ENCODE data around the gene PPP1R3A.
"Not testable (repeated sequence)": the region's sequence is repeated elsewhere in the genome, so short reads cannot be mapped to it uniquely, and the experiment has no call there.

PPP1R3A gene, protein sequence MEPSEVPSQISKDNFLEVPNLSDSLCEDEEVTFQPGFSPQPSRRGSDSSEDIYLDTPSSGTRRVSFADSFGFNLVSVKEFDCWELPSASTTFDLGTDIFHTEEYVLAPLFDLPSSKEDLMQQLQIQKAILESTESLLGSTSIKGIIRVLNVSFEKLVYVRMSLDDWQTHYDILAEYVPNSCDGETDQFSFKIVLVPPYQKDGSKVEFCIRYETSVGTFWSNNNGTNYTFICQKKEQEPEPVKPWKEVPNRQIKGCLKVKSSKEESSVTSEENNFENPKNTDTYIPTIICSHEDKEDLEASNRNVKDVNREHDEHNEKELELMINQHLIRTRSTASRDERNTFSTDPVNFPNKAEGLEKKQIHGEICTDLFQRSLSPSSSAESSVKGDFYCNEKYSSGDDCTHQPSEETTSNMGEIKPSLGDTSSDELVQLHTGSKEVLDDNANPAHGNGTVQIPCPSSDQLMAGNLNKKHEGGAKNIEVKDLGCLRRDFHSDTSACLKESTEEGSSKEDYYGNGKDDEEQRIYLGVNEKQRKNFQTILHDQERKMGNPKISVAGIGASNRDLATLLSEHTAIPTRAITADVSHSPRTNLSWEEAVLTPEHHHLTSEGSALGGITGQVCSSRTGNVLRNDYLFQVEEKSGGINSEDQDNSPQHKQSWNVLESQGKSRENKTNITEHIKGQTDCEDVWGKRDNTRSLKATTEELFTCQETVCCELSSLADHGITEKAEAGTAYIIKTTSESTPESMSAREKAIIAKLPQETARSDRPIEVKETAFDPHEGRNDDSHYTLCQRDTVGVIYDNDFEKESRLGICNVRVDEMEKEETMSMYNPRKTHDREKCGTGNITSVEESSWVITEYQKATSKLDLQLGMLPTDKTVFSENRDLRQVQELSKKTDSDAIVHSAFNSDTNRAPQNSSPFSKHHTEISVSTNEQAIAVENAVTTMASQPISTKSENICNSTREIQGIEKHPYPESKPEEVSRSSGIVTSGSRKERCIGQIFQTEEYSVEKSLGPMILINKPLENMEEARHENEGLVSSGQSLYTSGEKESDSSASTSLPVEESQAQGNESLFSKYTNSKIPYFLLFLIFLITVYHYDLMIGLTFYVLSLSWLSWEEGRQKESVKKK

DNA sequence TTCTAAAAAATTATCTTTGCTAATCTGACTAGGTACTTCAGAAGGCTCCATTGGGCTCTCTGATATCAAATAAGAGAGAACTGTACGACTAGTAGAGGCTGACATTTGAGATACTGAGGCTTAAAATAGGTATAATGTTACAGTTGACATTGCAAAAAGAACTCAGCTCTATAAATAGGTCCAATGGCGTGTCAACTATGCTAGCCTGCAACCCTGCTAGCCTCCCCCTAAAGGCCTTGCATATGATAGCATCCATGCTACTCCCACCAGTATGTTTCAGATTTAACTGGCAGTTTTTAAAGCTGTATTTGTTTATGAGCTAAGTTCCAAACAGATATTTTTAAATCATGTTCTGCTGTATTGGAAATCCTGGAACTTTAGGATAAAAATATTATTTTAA lies at the start of gene PPP1R3A:
Gene PPP1R3A (minus strand): TSS at position 64 of the 400 bp plus-strand sequence. CDS start 13 bp downstream, at position 51.
- DNase-seq (ENCODE audit: low read depth in 2 of 2, low spot score in 1 of 2): no peak

DNA sequence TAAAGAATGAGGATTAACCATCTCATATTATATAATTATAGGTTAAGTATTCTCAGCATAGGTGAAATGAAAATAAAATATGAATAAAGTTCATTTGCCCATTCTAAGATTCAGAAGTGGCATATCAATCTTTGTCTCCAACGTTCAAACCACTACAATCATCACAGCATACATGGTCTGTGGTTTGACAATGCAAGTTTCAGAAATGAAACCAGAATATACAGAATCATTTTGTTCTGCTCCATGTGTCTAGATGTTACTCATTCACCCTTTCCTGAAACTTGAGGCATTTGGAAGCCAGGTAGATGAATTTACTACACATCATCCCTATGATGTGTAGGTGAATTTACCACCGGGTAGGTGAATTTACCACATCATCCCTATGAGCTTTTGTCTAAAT lies 44.5 kb upstream of the PPP1R3A start:
- DNase-seq (ENCODE audit: low read depth in 2 of 2, low spot score in 1 of 2): no peak

DNA sequence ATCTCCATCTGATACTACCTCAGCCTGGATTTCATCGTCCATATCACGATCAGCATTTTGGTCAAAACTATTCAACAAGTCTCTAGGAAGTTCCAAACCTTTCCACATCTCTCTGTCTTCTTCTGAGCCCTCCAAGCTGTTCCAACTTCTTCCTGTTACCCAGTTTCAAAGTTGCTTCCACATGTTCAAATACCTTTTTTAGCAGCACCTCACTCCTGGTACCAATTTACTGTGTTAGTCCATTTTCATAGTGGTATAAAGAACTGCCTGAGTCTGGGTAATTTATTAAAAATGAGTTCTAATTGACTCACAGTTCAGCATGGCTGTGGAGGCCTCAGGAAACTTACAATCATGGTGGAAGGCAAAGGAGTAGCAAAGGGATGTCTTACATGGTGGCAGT lies 41.1 kb upstream of the PPP1R3A start:
- DNase-seq (ENCODE audit: low read depth in 2 of 2, low spot score in 1 of 2): no peak

DNA sequence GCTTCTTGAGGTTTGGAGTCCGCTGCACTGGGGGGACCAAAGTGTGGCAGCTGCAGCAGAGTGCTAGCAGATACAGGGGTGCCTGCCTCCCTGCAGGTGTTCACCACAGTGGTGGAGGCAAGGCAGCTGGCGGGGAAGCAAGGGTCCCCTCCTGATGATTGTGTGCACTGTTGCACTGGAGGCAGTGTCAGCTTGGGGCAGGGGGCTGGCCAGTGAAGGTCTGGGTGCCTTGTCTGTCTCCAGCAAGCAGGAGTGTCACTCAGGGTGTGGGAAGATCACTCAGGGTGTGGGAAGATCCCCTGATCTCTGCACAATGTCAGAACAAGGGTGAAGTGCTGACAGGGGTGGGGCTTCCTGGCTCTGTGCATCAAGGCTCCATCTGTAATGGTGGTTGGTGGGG lies 36.3 kb upstream of the PPP1R3A start:
- DNase-seq (ENCODE audit: low read depth in 2 of 2, low spot score in 1 of 2): no peak

DNA sequence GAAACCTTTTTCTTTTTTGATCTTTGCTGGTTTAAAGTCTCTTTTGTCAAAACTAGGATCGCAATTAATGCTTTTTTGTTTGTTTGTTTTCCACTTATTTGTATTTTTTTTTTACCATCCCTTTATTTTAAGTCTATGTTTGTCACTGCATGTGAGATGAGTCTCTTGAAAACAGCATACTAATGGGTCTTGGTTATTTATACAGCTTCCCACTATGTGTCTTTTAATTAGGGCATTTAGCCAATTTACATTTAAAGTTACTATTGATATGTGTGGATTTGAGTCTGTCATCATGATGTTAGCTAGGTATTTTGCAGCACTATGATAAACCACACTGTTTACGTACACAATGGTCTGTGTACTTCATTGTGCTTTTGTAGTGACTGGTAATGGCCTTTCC lies 34.7 kb upstream of the PPP1R3A start:
- no peak for DNase-seq (ENCODE audit: low read depth in 2 of 2, low spot score in 1 of 2)

DNA sequence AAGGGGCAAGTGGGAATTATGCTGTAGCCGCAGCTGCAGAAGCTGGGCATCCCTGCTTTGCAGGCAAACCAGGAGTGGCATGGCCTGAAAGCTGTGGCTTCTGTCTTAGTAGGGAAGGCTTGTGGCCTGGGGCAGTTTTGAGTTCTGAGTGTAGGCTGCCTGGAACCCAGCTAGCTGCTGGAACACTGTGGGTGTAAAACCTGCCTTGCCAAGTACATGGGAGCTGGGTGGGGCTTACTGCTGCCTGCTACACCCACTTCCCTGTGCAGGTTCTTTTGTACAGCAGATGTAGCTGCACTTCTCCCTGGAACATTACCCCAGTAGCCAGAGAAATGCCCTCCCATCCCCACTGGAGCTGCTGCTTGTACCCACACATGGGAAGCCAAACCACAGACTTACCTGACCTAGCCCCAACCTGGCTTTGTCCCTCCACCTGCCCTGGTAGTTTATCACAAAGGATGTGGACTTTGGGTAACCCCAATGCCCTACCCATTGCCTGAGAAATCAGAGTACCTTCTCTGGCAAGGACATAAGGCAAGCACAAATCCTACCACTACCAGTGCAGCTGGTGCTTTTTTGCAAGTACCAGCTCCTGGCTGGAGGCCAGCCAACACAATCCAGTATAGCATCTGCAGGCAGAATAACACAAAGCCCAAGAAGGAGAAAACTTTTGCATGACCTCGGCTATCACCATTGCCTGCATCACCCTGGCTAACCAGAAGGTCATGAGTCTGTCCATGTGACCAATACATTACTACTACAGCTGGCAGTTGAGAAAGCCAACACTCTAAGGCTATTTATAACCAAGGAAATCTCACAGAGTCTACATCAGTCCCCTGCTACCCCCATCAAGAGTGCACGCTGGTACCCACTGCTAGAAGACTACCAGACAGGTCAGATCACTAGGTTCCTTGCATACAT lies 26.5 kb upstream of the PPP1R3A start:
- DNase-seq (ENCODE audit: low read depth in 2 of 2, low spot score in 1 of 2): no peak

DNA sequence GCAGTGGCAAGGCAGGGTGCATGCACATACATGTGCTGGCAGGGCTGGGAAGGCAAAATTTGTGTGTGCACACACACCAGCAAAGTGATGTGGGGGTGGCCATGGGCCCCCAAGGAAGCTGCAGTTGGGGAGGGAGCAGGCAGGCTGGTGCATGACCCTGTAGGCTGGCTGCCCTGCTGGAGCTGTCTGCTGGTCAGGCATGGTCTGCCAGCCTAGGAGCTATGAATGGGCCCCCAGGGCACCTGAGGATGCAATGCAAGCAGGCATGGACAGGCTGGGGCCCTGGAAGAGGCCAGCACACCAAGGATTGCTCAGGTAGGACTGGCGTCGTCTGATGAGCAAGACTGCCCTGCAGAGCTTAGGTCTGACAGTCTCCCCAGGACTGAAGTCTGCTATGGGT lies 18.2 kb upstream of the PPP1R3A start:
- no peak for DNase-seq (ENCODE audit: low read depth in 2 of 2, low spot score in 1 of 2)

DNA sequence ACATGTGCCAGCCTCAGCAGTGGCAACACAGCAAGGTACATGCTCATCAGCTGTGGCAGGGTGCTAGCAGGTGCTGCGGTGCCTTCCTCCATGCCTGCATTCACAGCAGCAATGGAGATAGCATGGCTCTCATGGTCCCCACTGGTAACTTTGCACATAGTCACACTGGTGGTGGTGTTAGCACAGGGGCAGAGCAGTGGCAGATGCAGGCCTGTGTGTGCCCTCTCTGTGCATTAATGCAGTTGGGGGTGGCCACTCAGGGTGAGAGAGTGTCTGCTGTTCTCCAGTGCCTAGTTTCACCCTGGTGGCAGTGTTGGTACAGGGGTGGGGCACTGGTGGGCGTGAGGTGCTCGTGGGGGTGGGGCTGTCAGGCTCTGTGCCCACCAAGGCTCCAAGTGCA lies 17.7 kb upstream of the PPP1R3A start:
- no peak for DNase-seq (ENCODE audit: low read depth in 2 of 2, low spot score in 1 of 2)

DNA sequence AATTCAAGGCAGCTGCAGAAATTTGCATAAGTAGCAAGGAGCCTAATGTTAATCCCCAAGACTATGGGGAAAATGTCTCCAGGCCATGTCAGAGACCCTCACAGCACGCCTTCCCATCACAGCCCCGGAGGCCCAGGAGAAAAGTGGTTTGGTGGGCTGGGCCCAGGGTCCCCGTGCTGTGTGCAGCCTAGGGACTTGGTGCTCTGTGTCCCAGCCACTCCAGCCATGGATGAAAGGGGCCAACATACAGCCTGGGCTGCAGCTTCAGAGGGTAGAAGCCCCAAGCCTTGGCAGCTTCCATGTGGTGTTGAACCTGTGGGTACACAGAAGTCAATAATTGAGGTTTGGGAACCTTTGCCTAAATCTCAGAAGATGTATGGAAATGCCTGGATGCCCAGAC lies 10.6 kb upstream of the PPP1R3A start:
- not testable (repeated sequence) for DNase-seq (ENCODE audit: low read depth in 2 of 2, low spot score in 1 of 2)

DNA sequence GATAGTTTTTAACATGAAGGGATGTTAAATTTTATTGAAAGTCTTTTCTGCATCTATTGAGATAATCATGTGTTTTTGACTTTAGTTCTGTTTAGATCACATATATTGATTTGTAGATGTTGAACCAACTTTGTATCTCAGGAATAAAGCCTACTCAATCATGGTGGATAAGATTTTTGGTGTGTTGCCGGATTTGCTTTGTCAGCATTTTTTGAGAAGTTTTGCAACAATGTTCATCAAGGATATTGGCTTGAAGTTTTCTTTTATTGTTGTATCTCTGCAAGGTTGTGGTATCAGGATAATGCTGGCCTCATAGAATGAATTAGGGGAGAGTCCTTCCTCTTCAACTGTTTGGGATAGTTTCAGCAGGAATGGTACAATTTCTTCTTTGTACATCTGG lies 9.3 kb upstream of the PPP1R3A start:
- no peak for DNase-seq (ENCODE audit: low read depth in 2 of 2, low spot score in 1 of 2)

DNA sequence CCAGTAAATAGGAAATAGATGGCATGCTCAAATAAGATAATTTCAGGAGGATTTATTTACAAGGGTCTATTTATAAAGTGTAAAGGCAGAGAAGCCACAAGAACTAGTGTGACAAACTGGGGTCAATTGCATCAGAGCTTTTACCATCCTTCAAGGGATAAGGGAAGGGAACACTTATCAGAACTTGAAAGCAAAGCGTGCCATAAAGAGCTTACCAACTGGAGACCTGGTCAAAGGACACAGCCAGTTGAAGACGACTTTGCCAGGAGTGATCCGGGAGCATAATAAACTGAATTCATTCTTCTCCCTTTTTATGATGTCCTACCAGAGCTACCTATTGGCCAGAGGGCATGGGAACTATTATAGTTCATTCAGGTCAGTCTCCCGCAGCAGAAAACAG lies 3.2 kb upstream of the PPP1R3A start:
- no peak for DNase-seq (ENCODE audit: low read depth in 2 of 2, low spot score in 1 of 2)

DNA sequence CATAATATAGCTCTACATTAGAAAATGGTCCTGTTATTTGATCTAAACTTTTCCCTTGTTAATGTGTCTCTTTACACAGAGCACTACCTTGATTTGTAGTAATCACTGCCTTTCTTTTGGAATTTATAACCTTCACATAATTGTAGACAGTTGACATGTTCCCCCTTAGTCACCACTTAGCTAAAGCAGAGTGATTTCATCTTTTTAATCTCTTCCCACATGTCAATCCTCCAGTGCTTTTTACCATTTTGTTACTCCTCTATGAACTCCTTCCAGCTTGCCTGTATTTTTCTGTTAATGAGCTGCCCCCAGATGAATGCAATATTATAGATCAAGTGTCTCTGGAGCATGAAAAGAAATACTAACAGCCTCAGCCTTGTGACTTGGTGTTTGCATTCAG lies 2.6 kb upstream of the PPP1R3A start:
- no peak for DNase-seq (ENCODE audit: low read depth in 2 of 2, low spot score in 1 of 2)

DNA sequence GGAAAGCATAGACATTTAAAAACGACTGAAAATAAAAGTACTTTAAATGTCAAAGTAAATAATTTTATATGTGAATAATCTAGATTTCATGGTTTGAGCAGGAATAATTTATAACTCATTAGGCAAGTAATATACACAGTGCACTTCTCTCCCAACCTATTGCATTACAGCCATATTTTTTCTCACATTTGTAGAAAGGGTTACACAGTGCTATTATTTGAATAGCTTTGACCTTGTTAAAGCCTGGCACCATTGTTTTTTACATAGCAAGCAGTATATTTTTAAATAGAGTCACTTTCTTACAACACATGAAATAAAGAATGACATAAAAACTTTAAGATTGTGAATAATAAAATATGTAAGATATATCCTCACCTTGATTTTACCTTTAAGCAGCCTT lies 969 bp downstream of the PPP1R3A start:
- DNase-seq (ENCODE audit: low read depth in 2 of 2, low spot score in 1 of 2): no peak

DNA sequence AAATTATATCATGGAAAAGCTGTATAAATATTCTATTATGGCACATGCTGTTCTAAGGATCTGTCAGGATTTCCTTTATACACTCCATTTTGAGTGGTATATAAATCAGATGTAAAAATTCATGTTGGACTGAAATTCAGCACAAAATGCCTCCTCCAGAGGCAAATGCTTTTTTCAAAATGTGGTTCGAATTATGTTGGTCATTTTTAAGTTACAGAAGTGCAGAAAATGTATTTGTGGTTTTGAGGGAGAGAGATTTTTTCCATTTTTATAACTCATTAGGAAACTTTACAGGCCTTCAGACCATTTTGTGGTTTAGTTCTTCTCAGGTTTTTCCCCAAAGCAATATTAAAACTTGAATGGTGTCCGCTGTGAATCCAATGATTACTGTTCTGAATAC lies 2.9 kb downstream of the PPP1R3A start:
- no peak for DNase-seq (ENCODE audit: low read depth in 2 of 2, low spot score in 1 of 2)

DNA sequence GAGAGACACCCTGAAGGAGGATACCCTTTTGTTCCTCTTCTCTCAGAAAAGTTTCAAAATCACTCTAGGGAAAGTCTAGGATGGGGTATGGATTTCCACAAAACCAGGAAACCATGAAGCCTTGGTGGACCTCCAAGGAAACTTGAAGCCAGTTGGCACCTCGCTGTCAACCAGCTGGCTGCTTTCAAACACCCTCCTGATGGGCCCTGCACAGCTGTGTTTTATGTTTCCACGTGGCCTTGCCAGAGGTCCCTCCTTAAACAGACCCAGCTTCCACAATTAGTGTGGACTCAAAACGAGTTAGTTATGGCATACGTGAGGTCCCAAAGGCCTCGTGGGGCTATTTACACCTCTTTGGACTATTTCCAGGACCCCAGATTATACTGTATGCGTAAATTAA lies 5.9 kb downstream of the PPP1R3A start:
- DNase-seq (ENCODE audit: low read depth in 2 of 2, low spot score in 1 of 2): no peak

DNA sequence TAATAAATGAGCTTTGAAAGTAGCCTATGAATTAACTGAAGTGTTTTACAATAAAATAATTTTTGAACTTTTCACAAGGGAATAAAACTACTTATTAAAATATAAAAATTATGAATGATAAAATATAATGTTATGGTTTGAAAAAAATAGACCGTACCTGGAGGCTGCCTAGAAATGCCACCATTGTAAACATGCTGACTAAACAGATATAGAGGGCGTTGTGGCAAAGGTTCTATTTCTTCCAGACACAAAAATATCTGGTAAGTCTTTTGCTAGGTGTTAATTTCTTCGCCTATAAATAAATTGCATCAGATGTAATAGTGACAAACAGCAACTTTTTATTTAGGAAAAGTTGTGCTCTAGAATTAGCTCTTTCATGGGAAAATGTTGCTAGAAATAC lies 11.2 kb downstream of the PPP1R3A start:
- DNase-seq (ENCODE audit: low read depth in 2 of 2, low spot score in 1 of 2): no peak

DNA sequence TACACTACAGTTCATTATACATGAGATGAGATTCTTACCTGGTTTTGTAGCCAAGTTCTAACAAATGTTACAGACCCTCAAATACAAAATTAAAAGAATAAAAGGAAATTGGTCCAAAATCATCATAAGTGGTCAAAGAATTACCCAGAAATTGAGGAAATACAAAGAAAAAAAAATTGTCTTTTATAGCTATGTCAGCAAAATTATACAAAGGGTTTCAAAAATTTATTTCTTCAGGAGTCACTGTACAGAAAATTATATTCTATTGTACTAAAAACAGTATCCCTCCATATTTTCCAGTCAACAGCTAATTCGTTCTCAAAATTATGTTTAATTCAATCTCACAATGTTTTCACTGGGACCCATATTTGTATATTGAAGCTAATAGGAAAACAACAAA lies 14.3 kb downstream of the PPP1R3A start:
- DNase-seq (ENCODE audit: low read depth in 2 of 2, low spot score in 1 of 2): no peak

DNA sequence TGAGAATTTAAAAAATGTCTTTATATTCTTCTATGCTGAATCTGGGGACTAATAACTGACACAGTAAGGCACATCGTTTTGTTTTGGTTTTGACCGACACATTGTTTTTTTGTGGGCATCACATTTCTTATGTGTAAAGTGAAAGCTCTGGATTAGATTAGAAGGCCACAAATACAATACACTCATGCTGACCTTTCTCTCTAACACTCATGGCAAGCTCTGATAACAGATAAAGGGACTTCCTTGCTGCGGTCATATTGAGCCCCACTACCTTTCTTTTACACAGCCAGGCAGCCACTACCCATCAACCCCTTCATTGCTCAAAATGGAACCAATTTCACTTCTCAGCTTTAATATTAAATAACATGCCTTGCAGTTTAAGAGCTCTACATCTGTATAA lies 26.0 kb downstream of the PPP1R3A start:
- no peak for DNase-seq (ENCODE audit: low read depth in 2 of 2, low spot score in 1 of 2)

DNA sequence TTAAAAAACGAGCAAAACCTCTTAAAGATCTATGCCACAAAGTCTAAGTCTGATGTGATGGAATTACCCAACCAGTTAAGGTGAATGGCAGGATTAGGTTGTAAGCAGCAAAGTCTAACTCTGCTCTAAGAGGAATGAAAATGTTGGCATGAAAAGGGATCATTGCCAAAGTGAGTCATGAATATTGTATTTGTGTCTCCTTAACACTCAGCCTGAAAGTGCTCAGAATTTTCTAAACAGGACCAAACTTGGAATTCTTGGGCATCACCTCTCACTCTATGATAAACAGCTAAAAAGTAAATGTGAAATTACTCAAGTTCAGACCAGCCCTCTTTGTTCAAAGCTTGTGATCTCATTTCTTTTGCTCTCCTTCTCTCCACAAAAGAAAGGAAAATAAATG lies 27.0 kb downstream of the PPP1R3A start:
- no peak for DNase-seq (ENCODE audit: low read depth in 2 of 2, low spot score in 1 of 2)

DNA sequence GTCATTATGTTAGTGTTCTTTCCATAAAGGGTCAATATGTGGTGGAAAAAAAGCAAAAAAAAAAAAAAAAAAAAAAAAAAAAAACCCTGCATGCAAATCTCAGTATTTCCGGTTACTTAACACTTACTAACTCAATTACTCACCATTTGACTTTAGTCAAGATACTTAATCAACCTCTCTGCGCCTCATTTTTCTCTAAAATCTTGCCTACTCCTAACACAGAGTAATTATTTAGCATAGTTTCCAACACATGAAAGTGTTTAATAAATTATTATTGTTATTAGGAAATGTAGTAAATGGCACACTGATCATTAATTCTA lies 27.8 kb downstream of the PPP1R3A start:
- no peak for DNase-seq (ENCODE audit: low read depth in 2 of 2, low spot score in 1 of 2)

All from stimulated activated CD8-positive, alpha-beta memory T cell treated with anti-CD3 and anti-CD28 coated beads, Interleukin-4, amount 100 ng/mL, for 1 hour (primary cell).